CD14-positive monocyte (primary cell): ENCODE measurements around the gene GOLGA5. TPM values are rescaled to one million over a fixed set of nuclear protein-coding genes. Genes with fewer than 3 reads are reported as not detected.

Experiments
- DNase-seq, 3 donors: peaks; one replicate each; pipeline ENCODE4 v3.0.0-alpha.2; 2011 to 2022
- H2AFZ ChIP-seq: 2 replicates; pipeline ENCODE4 v1.6.0; 2012; ENCODE audit warnings: mild to moderate bottlenecking, low read depth, low read length, inconsistent platforms; ENCODE audit not compliant: insufficient read depth, poor library complexity, severe bottlenecking
- H3K27ac ChIP-seq, 2 donors: 1 replicate in 1 of 2; 2 replicates in 1 of 2; pipeline ENCODE4 v1.5.1; 2012 to 2013; ENCODE audit warnings: low read length in 2 of 2, control low read depth in 1 of 2, inconsistent platforms in 1 of 2, low read depth in 1 of 2, mild to moderate bottlenecking in 1 of 2
- H3K27me3 ChIP-seq, 2 donors: one replicate each; pipeline versions ENCODE4 v1.6.0 to v1.6.1; 2011 to 2013; ENCODE audit warnings: low read length in 2 of 2; ENCODE audit not compliant: control insufficient read depth in 2 of 2, insufficient read depth in 2 of 2
- H3K36me3 ChIP-seq, 2 donors: replicated peaks in 1 of 2; 1 replicate in 1 of 2; 2 replicates in 1 of 2; pipeline versions ENCODE4 v1.5.1 to v1.6.1; 2012 to 2013; ENCODE audit warnings: low read length in 2 of 2, control low read depth in 1 of 2, inconsistent platforms in 1 of 2, mild to moderate bottlenecking in 1 of 2; ENCODE audit not compliant: insufficient read depth in 2 of 2, control insufficient read depth in 1 of 2
- H3K4me1 ChIP-seq, 2 donors: 1 replicate in 1 of 2; 2 replicates in 1 of 2; pipeline versions ENCODE4 v1.5.1 to v1.6.1; 2012 to 2013; ENCODE audit warnings: low read length in 2 of 2, control low read depth in 1 of 2, inconsistent platforms in 1 of 2, mild to moderate bottlenecking in 1 of 2, moderate library complexity in 1 of 2; ENCODE audit not compliant: insufficient read depth in 2 of 2, control insufficient read depth in 1 of 2
- H3K4me2 ChIP-seq: replicated peaks from 2 replicates; pipeline ENCODE3; 2012; ENCODE audit warnings: low read length, moderate library complexity, mild to moderate bottlenecking; ENCODE audit not compliant: poor library complexity, severe bottlenecking; ENCODE audit errors: extremely low read depth
- H3K4me3 ChIP-seq, 3 experiments: fragments of 200-600 bp in 1 of 3; sonication (generic) in 1 of 3; replicated peaks in 1 of 3; 1 replicate in 2 of 3; 2 replicates in 1 of 3; pipeline ENCODE4 v1.5.1; 2011 to 2013; ENCODE audit warnings: low read length in 3 of 3, mild to moderate bottlenecking in 3 of 3, control low read depth in 2 of 3, low read depth in 2 of 3, inconsistent platforms in 1 of 3, moderate library complexity in 1 of 3
- H3K79me2 ChIP-seq: 2 replicates; pipeline ENCODE4 v1.6.0; 2012; ENCODE audit warnings: mild to moderate bottlenecking, control low read depth, inconsistent platforms, low read length, moderate library complexity; ENCODE audit not compliant: insufficient read depth
- H3K9ac ChIP-seq: 2 replicates; pipeline ENCODE4 v1.6.0; 2017; ENCODE audit warnings: low read length, mild to moderate bottlenecking; ENCODE audit not compliant: insufficient read depth, poor library complexity, severe bottlenecking
- H3K9me3 ChIP-seq, 2 donors: replicated peaks in 1 of 2; 1 replicate in 1 of 2; 2 replicates in 1 of 2; pipeline versions ENCODE4 v1.5.1 to v1.6.1; 2012 to 2013; ENCODE audit warnings: low read length in 2 of 2, control low read depth in 1 of 2; ENCODE audit not compliant: control insufficient read depth in 1 of 2, insufficient read depth in 1 of 2
- H4K20me1 ChIP-seq: 2 replicates; pipeline ENCODE4 v1.6.0; 2012; ENCODE audit warnings: mild to moderate bottlenecking, low read length, control low read depth, moderate library complexity; ENCODE audit not compliant: insufficient read depth
- H3K27ac Mint-ChIP-seq, 7 donors: one replicate each; pipeline ENCODE4 v1.8.0; 2020; ENCODE audit warnings: mild to moderate bottlenecking in 7 of 7, mixed read lengths in 7 of 7, moderate library complexity in 6 of 7, inconsistent platforms in 2 of 7
- H3K27me3 Mint-ChIP-seq, 3 donors: one replicate each; pipeline ENCODE4 v1.8.0; 2021 to 2022; ENCODE audit warnings: low read depth in 3 of 3, mild to moderate bottlenecking in 3 of 3, mixed read lengths in 3 of 3, moderate library complexity in 3 of 3, inconsistent platforms in 1 of 3
- H3K36me3 Mint-ChIP-seq, 2 donors: one replicate each; pipeline ENCODE4 v1.8.0; 2020; ENCODE audit warnings: mixed read lengths in 2 of 2, inconsistent platforms in 1 of 2, mild to moderate bottlenecking in 1 of 2
- H3K4me1 Mint-ChIP-seq: one replicate; pipeline ENCODE4 v1.8.0; 2020; ENCODE audit warnings: mild to moderate bottlenecking, mixed read lengths
- H3K4me3 Mint-ChIP-seq, 2 donors: one replicate each; pipeline ENCODE4 v1.8.0; 2020; ENCODE audit warnings: mild to moderate bottlenecking in 2 of 2, mixed read lengths in 2 of 2, moderate library complexity in 1 of 2
- H3K9me3 Mint-ChIP-seq, 7 donors: one replicate each; pipeline ENCODE4 v1.8.0; 2020 to 2022; ENCODE audit warnings: mixed read lengths in 7 of 7, mild to moderate bottlenecking in 6 of 7, moderate library complexity in 6 of 7, inconsistent platforms in 2 of 7
- CTCF ChIP-seq: fragments of 200-600 bp; IDR thresholded peaks from one replicate; pipeline ENCODE4 v1.8.0; 2022; ENCODE audit warnings: antibody characterized with exemption, mild to moderate bottlenecking
- WGBS: methylation state at CpG from one replicate; pipeline ENCODE4 v1.1.5; 2013; ENCODE audit warnings: missing lambda C conversion rate; ENCODE audit not compliant: insufficient coverage; 5-methylcytosine and 5-hydroxymethylcytosine counted together
- intact Hi-C, 2 donors: fragments of 100-400 bp; cut with micrococcal nuclease; formaldehyde crosslinking; loops; one replicate each; pipeline versions ENCODE4 v1.15.0 to v1.15.1; 2023
- polyA plus RNA-seq, 3 donors: library from polyadenylated mRNA; depleted of rRNA in 1 of 3; unstranded in 2 of 3; stranded (reverse) in 1 of 3; fragments of 300-500 nt in 2 of 3; fragments of >200 nt in 1 of 3; fragmentation: Illumina TruSeq in 2 of 3; gene quantifications; 1 replicate in 2 of 3; 2 replicates in 1 of 3; pipeline ENCODE4 v1.2.3, GENCODE V29; 2012 to 2021

GOLGA5 gene
- polyA plus RNA-seq, 3 donors: 12.4 to 19.0 (median 16.3) TPM

- peak overlapping the region; percentile 2 for H3K4me2 ChIP-seq
- intact Hi-C loops: no loop called here
These were observed 43.1 kb upstream of the GOLGA5 start for GRCh38 chr14:92750994-92751400.

GRCh38 chr14:92751819-92752218 lies 42.3 kb upstream of the GOLGA5 start:
- H3K27me3 ChIP-seq: peaks cover 31 to 46% of the 10 kb centered on the region in 2 donors
- no peak for DNase-seq
- peaks cover 20 to 31% of the 10 kb centered on the region in 2 donors for H3K4me1 ChIP-seq
- H3K27me3 Mint-ChIP-seq: peaks cover 41 to 53% (median 45%) of the 10 kb centered on the region in 3 donors
- H3K4me2 ChIP-seq: no peak overlapping the region
- H3K36me3 ChIP-seq: no peaks in the 10 kb centered on the region
- no peak overlapping the region for H3K9ac ChIP-seq
- H3K79me2 ChIP-seq: no peaks in the 10 kb centered on the region
- no peak overlapping the region for H2AFZ ChIP-seq
- WGBS: 100% methylated on average over 3 of the region's 4 CpGs
- no peak overlapping the region for H3K27ac Mint-ChIP-seq
- H3K9me3 ChIP-seq: peaks cover 26 to 28% of the 10 kb centered on the region in 2 donors
- intact Hi-C loops: no loop called here
- no peaks in the 10 kb centered on the region for H4K20me1 ChIP-seq
- H3K27ac ChIP-seq: no peak overlapping the region
- H3K4me1 Mint-ChIP-seq: peaks cover 42% of the 10 kb centered on the region
- peaks cover 11 to 23% of the 10 kb centered on the region in 2 donors for H3K36me3 Mint-ChIP-seq
- TF ChIP-seq CTCF: no peak
- peaks cover 23 to 66% (median 62%) of the 10 kb centered on the region in 7 donors for H3K9me3 Mint-ChIP-seq
- no peak overlapping the region for H3K4me3 ChIP-seq
- H3K4me3 Mint-ChIP-seq: peak overlapping the region in 1 of 2 donors; percentile 55

More at GRCh38 chr14:92750994-92751400, 43.1 kb upstream of the GOLGA5 start:
- peaks cover 45 to 62% (median 52%) of the 10 kb centered on the region in 3 donors for H3K27me3 Mint-ChIP-seq
- Histone ChIP-seq H3K27me3 (peaks cover 33 to 52% of the 10 kb centered on the region in 2 donors), H3K9me3 (peaks cover 21 to 26% of the 10 kb centered on the region in 2 donors), H3K27ac (no peak overlapping the region), H3K4me3 (peak overlapping the region in 1 of 3 experiments; percentile 38), H3K9ac (no peak overlapping the region), H4K20me1 (no peaks in the 10 kb centered on the region), H3K79me2 (no peaks in the 10 kb centered on the region), H3K4me1 (peaks cover 20 to 31% of the 10 kb centered on the region in 2 donors), H3K36me3 (no peaks in the 10 kb centered on the region), H2AFZ (no peak overlapping the region)
- TF ChIP-seq CTCF: no peak
- H3K4me3 Mint-ChIP-seq: peak overlapping the region; percentile 69 to 90
- WGBS: 100% methylated on average over 1 of the region's 5 CpGs
- peaks cover 8 to 23% of the 10 kb centered on the region in 2 donors for H3K36me3 Mint-ChIP-seq
- peaks cover 42% of the 10 kb centered on the region for H3K4me1 Mint-ChIP-seq
- no peak overlapping the region for H3K27ac Mint-ChIP-seq
- peaks cover 21 to 63% (median 55%) of the 10 kb centered on the region in 7 donors for H3K9me3 Mint-ChIP-seq
- no peak for DNase-seq
